Keratinocyte (primary cell): ENCODE data around the gene LSM7. TPM values are rescaled to one million over a fixed set of nuclear protein-coding genes. Genes with fewer than 3 reads are reported as not detected.
"Not testable (repeated sequence)": the region's sequence is repeated elsewhere in the genome, so short reads cannot be mapped to it uniquely, and the experiment has no call there.

ENCODE experiments used
- DNase-seq: peaks from one replicate; pipeline ENCODE4 v3.0.0-alpha.2; 2011; ENCODE audit warnings: low read depth, missing footprints, low spot score
- FAIRE-seq: peaks from 2 replicates; lab custom pipeline; 2011; peaks lifted over from hg19 to GRCh38; lab: Jason Lieb, UNC
- H2AFZ ChIP-seq: 2 replicates; pipeline ENCODE4 v1.6.0; 2012; ENCODE audit warnings: low read length, control low read depth, inconsistent platforms; ENCODE audit not compliant: control insufficient read depth
- H3K27ac ChIP-seq: 2 replicates; pipeline ENCODE4 v1.5.1; 2011; ENCODE audit warnings: low read length; ENCODE audit not compliant: control insufficient read depth, insufficient read depth
- H3K27me3 ChIP-seq: 3 replicates; pipeline ENCODE4 v1.6.0; 2011; ENCODE audit warnings: low read length; ENCODE audit not compliant: control insufficient read depth, insufficient read depth; ENCODE audit errors: extremely low read depth
- H3K36me3 ChIP-seq, 2 experiments: 2 replicates in 1 of 2; 3 replicates in 1 of 2; pipeline ENCODE4 v1.5.1; 2011; ENCODE audit warnings: low read length in 2 of 2, mild to moderate bottlenecking in 1 of 2; ENCODE audit not compliant: control insufficient read depth in 2 of 2, insufficient read depth in 2 of 2; ENCODE audit errors: extremely low read depth in 1 of 2
- H3K4me1 ChIP-seq: 3 replicates; pipeline ENCODE4 v1.5.1; 2011; ENCODE audit warnings: low read length; ENCODE audit not compliant: control insufficient read depth, insufficient read depth; ENCODE audit errors: extremely low read depth
- H3K4me2 ChIP-seq: 3 replicates; pipeline ENCODE4 v1.6.0; 2011; ENCODE audit warnings: low read depth, low read length; ENCODE audit not compliant: control insufficient read depth, insufficient read depth; ENCODE audit errors: extremely low read depth
- H3K4me3 ChIP-seq, 3 experiments: fragments of 200-600 bp in 1 of 3; sonication (generic) in 1 of 3; 2 replicates in 2 of 3; 3 replicates in 1 of 3; pipeline ENCODE4 v1.5.1; 2011 to 2016; ENCODE audit warnings: low read length in 3 of 3, mild to moderate bottlenecking in 3 of 3, control low read depth in 2 of 3, inconsistent platforms in 1 of 3, low read depth in 1 of 3, mixed read lengths in 1 of 3, mixed run types in 1 of 3, moderate library complexity in 1 of 3; ENCODE audit not compliant: control insufficient read depth in 2 of 3, insufficient read depth in 2 of 3; ENCODE audit errors: extremely low read depth in 1 of 3
- H3K79me2 ChIP-seq: 2 replicates; pipeline ENCODE4 v1.6.0; 2012; ENCODE audit warnings: low read length; ENCODE audit not compliant: control insufficient read depth, insufficient read depth
- H3K9ac ChIP-seq: 3 replicates; pipeline ENCODE4 v1.6.0; 2011; ENCODE audit warnings: low read length; ENCODE audit not compliant: control insufficient read depth, insufficient read depth; ENCODE audit errors: extremely low read depth
- H3K9me1 ChIP-seq: 3 replicates; pipeline ENCODE4 v1.6.0; 2011; ENCODE audit warnings: low read length; ENCODE audit not compliant: control insufficient read depth, insufficient read depth; ENCODE audit errors: extremely low read depth
- H3K9me3 ChIP-seq: 2 replicates; pipeline ENCODE4 v1.5.1; 2012; ENCODE audit warnings: low read depth, low read length; ENCODE audit not compliant: control insufficient read depth
- H4K20me1 ChIP-seq: 3 replicates; pipeline ENCODE4 v1.6.0; 2011; ENCODE audit warnings: low read length; ENCODE audit not compliant: control insufficient read depth, insufficient read depth; ENCODE audit errors: extremely low read depth
- CTCF ChIP-seq, 3 experiments: IDR thresholded peaks in 1 of 3; conservative IDR thresholded peaks in 1 of 3; optimal IDR thresholded peaks in 1 of 3; 2 replicates in 2 of 3; 3 replicates in 1 of 3; pipeline versions ENCODE3 to v1.5.1; 2011; ENCODE audit warnings: low read length in 3 of 3, mild to moderate bottlenecking in 3 of 3, moderate library complexity in 2 of 3, control low read depth in 1 of 3, inconsistent platforms in 1 of 3; ENCODE audit not compliant: insufficient read depth in 2 of 3; ENCODE audit errors: extremely low read depth in 1 of 3
- EZH2 ChIP-seq: IDR thresholded peaks from one replicate; pipeline ENCODE4 v1.6.1; 2012; ENCODE audit warnings: inconsistent platforms, mild to moderate bottlenecking, low read length, moderate library complexity
- dilution Hi-C: fragments of 300-500 bp; cut with MboI; formaldehyde crosslinking; loops from one replicate; pipeline ENCODE4 v1.7.0; 2020; ENCODE audit warnings: low sequenced_read_pairs; ENCODE audit not compliant: extremely low pct_ligation_motif_present
- polyA plus RNA-seq, 5 experiments: library from polyadenylated mRNA; depleted of rRNA in 3 of 5; stranded (reverse) in 3 of 5; stranded (forward) in 1 of 5; unstranded in 1 of 5; fragments of >200 nt; gene quantifications; 1 replicate in 1 of 5; 2 replicates in 3 of 5; 3 replicates in 1 of 5; pipeline versions ENCODE4 v1.2.1 to v1.2.3, GENCODE V29; 2011 to 2012; ENCODE audit warnings: missing spikeins in 2 of 5, low read depth in 1 of 5, low replicate concordance in 1 of 5

LSM7 gene
- polyA plus RNA-seq, 1 donor (not counting 4 experiments of a cell fraction or from before 2014, with no cell fraction given) = 243 TPM

- H3K4me1 ChIP-seq = no peaks in the 10 kb centered on the region
- no peaks in the 10 kb centered on the region for H4K20me1 ChIP-seq
- no peaks in the 10 kb centered on the region for H3K79me2 ChIP-seq
- H3K27ac ChIP-seq = no peak overlapping the region
- no peaks in the 10 kb centered on the region for H3K9me1 ChIP-seq
- no peak overlapping the region for H2AFZ ChIP-seq
- DNase-seq (no peak), FAIRE-seq (no peak)
- H3K36me3 ChIP-seq = peaks cover 0 to 16% of the 10 kb centered on the region in 2 experiments
- no peaks in the 10 kb centered on the region for H3K27me3 ChIP-seq
- H3K9ac ChIP-seq = no peak overlapping the region
- no peaks in the 10 kb centered on the region for H3K9me3 ChIP-seq
- dilution Hi-C loops = no loop called here
- TF ChIP-seq EZH2 (no peak), CTCF (optimal IDR thresholded peaks at IDR 0.05 in 1 of 3, IDR thresholded peaks at IDR 0.05 in 1 of 3, conservative IDR thresholded peaks at IDR 0.05 in 1 of 3; ENCODE audit: extremely low read depth in 1 of 3, insufficient read depth in 2 of 3, low read length in 3 of 3) (no peak)
- H3K4me3 ChIP-seq = no peak overlapping the region
- no peak overlapping the region for H3K4me2 ChIP-seq
Observed at GRCh38 chr19:2350656-2351055, 22.3 kb upstream of the LSM7 start.

DNA sequence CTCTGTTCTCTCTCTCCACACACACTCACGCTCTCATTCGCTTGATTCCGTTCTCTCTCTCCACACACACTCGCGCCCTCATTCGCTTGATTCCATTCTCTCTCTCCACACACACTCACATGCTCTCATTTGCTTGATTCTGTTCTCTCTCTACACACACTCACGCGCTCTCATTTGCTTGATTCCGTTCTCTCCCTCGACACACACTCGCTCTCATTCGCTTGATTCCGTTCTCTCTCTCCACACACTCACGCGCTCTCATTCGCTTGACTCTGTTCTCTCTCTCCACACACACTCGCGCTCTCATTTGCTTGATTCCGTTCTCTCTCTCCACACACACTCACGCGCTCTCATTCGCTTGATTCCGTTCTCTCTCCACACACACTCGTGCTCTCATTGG, 21.4 kb upstream of the LSM7 start:
- H3K9ac ChIP-seq, dilution Hi-C loops, H3K4me3 ChIP-seq, H3K27me3 ChIP-seq, H3K27ac ChIP-seq, DNase-seq, H3K4me1 ChIP-seq, H4K20me1 ChIP-seq, H3K79me2 ChIP-seq, H3K9me3 ChIP-seq, H3K4me2 ChIP-seq, H2AFZ ChIP-seq, H3K9me1 ChIP-seq, FAIRE-seq: not testable (repeated sequence)
- peaks cover 0 to 16% of the 10 kb centered on the region in 2 experiments for H3K36me3 ChIP-seq
